H1 (cell line): Measurements from ENCODE around the gene GPR12. TPM values are rescaled to one million over a fixed set of nuclear protein-coding genes. Genes with fewer than 3 reads are reported as not detected.

Experiments
- CTCF ChIA-PET: fragments of 300-600 bp; sonication (Branson Sonifier 250); formaldehyde crosslinking; loops from one replicate; lab custom pipeline; 2021; ENCODE audit not compliant: partially characterized antibody; lab: Charles Lee
- POLR2A ChIA-PET: fragments of 300-600 bp; sonication (Branson Sonifier 250); formaldehyde crosslinking; loops from one replicate; lab custom pipeline; 2021; ENCODE audit warnings: inconsistent platforms; ENCODE audit not compliant: partially characterized antibody; lab: Charles Lee
- DNase-seq, 2 experiments: peaks; one replicate each; pipeline versions ENCODE4 v3.0.0 to v3.0.0-alpha.2; 2010 to 2022; ENCODE audit warnings: low spot score in 2 of 2, low read depth in 1 of 2, mixed read lengths in 1 of 2
- FAIRE-seq: peaks from 2 replicates; lab custom pipeline; 2011; peaks lifted over from hg19 to GRCh38; lab: Jason Lieb, UNC
- H2AFZ ChIP-seq: 2 replicates; pipeline ENCODE4 v1.8.1; 2012; ENCODE audit warnings: low read length, inconsistent platforms
- H2AK5ac ChIP-seq: 2 replicates; pipeline ENCODE4 v1.6.1; 2013; ENCODE audit warnings: low read depth, low read length
- H2BK120ac ChIP-seq: replicated peaks from 2 replicates; pipeline ENCODE3; 2013; ENCODE audit warnings: low read depth, low read length, inconsistent platforms
- H2BK12ac ChIP-seq: 2 replicates; pipeline ENCODE4 v1.6.1; 2013; ENCODE audit warnings: low read depth, low read length
- H2BK15ac ChIP-seq: 2 replicates; pipeline ENCODE4 v1.6.1; 2013; ENCODE audit warnings: low read length
- H2BK20ac ChIP-seq: 2 replicates; pipeline ENCODE4 v1.6.1; 2013; ENCODE audit warnings: low read length
- H2BK5ac ChIP-seq: 2 replicates; pipeline ENCODE4 v1.6.1; 2013; ENCODE audit warnings: low read depth, low read length
- H3K14ac ChIP-seq: 2 replicates; pipeline ENCODE4 v1.6.1; 2013; ENCODE audit warnings: inconsistent platforms; ENCODE audit not compliant: insufficient read length
- H3K18ac ChIP-seq: 2 replicates; pipeline ENCODE4 v1.6.1; 2013; ENCODE audit warnings: low read length; ENCODE audit errors: extremely low read depth
- H3K23ac ChIP-seq: 2 replicates; pipeline ENCODE4 v1.6.1; 2013; ENCODE audit warnings: inconsistent platforms; ENCODE audit not compliant: insufficient read length
- H3K23me2 ChIP-seq: 2 replicates; pipeline ENCODE4 v1.6.1; 2013; ENCODE audit warnings: low read depth, low read length
- H3K27ac ChIP-seq: 2 replicates; pipeline ENCODE4 v1.6.1; 2011; ENCODE audit warnings: low read depth, low read length, inconsistent platforms
- H3K27me3 ChIP-seq, 4 experiments: replicated peaks in 1 of 4; 1 replicate in 1 of 4; 2 replicates in 3 of 4; pipeline versions ENCODE4 v1.6.1 to v1.8.1; 2011 to 2013; ENCODE audit warnings: low read length in 3 of 4, mild to moderate bottlenecking in 3 of 4, inconsistent platforms in 2 of 4, mixed read lengths in 2 of 4, moderate library complexity in 1 of 4; ENCODE audit not compliant: control insufficient read depth in 3 of 4, insufficient read depth in 3 of 4; ENCODE audit errors: extremely low read depth in 1 of 4
- H3K36me3 ChIP-seq, 4 experiments: 2 replicates each; pipeline versions ENCODE4 v1.6.1 to v1.8.1; 2011 to 2013; ENCODE audit warnings: mild to moderate bottlenecking in 4 of 4, low read length in 3 of 4, moderate library complexity in 2 of 4, control low read depth in 1 of 4, inconsistent platforms in 1 of 4; ENCODE audit not compliant: insufficient read depth in 4 of 4, control insufficient read depth in 2 of 4
- H3K4ac ChIP-seq: replicated peaks from 2 replicates; pipeline ENCODE3; 2013; ENCODE audit warnings: low read length, low read depth, mixed read lengths, inconsistent platforms; ENCODE audit not compliant: insufficient read length
- H3K4me1 ChIP-seq, 4 experiments: replicated peaks in 1 of 4; 1 replicate in 1 of 4; 2 replicates in 3 of 4; pipeline versions ENCODE4 v1.6.1 to v1.8.1; 2011 to 2013; ENCODE audit warnings: low read length in 3 of 4, inconsistent platforms in 2 of 4, mixed read lengths in 1 of 4; ENCODE audit not compliant: insufficient read depth in 4 of 4, control insufficient read depth in 3 of 4
- H3K4me2 ChIP-seq, 2 experiments: 2 replicates each; pipeline versions ENCODE4 v1.6.1 to v1.8.1; 2011 to 2013; ENCODE audit warnings: low read depth in 2 of 2, low read length in 2 of 2, control low read depth in 1 of 2, inconsistent platforms in 1 of 2, mild to moderate bottlenecking in 1 of 2; ENCODE audit not compliant: insufficient read depth in 1 of 2
- H3K4me3 ChIP-seq, 4 experiments: fragments of 200-600, 300-600 bp in 1 of 4; sonication (generic), shearing (Covaris generic), sonication (Bioruptor Twin) in 1 of 4; 2 replicates each; pipeline versions ENCODE4 v1.5.1 to v1.8.1; 2011 to 2016; ENCODE audit warnings: low read length in 4 of 4, low read depth in 3 of 4, control low read depth in 2 of 4, inconsistent platforms in 2 of 4, mild to moderate bottlenecking in 2 of 4, mixed read lengths in 1 of 4, moderate library complexity in 1 of 4; ENCODE audit not compliant: insufficient read depth in 2 of 4; ENCODE audit errors: extremely low read depth in 1 of 4
- H3K56ac ChIP-seq: replicated peaks from 2 replicates; pipeline ENCODE3; 2013; ENCODE audit warnings: low read depth, mild to moderate bottlenecking, mixed read lengths, low read length, inconsistent platforms; ENCODE audit not compliant: insufficient read length
- H3K79me1 ChIP-seq: 2 replicates; pipeline ENCODE4 v1.6.1; 2013; ENCODE audit warnings: low read depth, low read length, control low read depth
- H3K79me2 ChIP-seq, 2 experiments: 2 replicates each; pipeline versions ENCODE4 v1.6.1 to v1.8.1; 2012 to 2013; ENCODE audit warnings: low read length in 2 of 2, mild to moderate bottlenecking in 2 of 2, inconsistent platforms in 1 of 2; ENCODE audit not compliant: insufficient read depth in 2 of 2, control insufficient read depth in 1 of 2
- H3K9ac ChIP-seq, 4 experiments: replicated peaks in 1 of 4; 1 replicate in 1 of 4; 2 replicates in 3 of 4; pipeline versions ENCODE4 v1.6.1 to v1.8.1; 2011 to 2013; ENCODE audit warnings: low read depth in 3 of 4, low read length in 3 of 4, control low read depth in 2 of 4, mild to moderate bottlenecking in 2 of 4, moderate library complexity in 2 of 4, inconsistent platforms in 1 of 4; ENCODE audit errors: extremely low read depth in 1 of 4
- H3K9me3 ChIP-seq, 2 experiments: 2 replicates each; pipeline versions ENCODE4 v1.6.1 to v1.8.1; 2012 to 2013; ENCODE audit warnings: mild to moderate bottlenecking in 2 of 2, moderate library complexity in 2 of 2, control low read depth in 1 of 2, inconsistent platforms in 1 of 2, low read depth in 1 of 2, low read length in 1 of 2, mixed read lengths in 1 of 2; ENCODE audit not compliant: insufficient read depth in 2 of 2
- H4K20me1 ChIP-seq, 2 experiments: replicated peaks in 1 of 2; 2 replicates each; pipeline versions ENCODE3 to v1.8.1; 2011 to 2013; ENCODE audit warnings: inconsistent platforms in 2 of 2, low read length in 2 of 2, mild to moderate bottlenecking in 1 of 2; ENCODE audit not compliant: insufficient read depth in 2 of 2, control insufficient read depth in 1 of 2
- H4K5ac ChIP-seq: 2 replicates; pipeline ENCODE4 v1.6.1; 2013; ENCODE audit warnings: low read length, low read depth, mixed read lengths, inconsistent platforms; ENCODE audit not compliant: insufficient read length
- H4K8ac ChIP-seq: 2 replicates; pipeline ENCODE4 v1.8.0; 2013; ENCODE audit warnings: mild to moderate bottlenecking, moderate library complexity, low read length, inconsistent platforms; ENCODE audit not compliant: insufficient read depth; ENCODE audit errors: extremely low read depth
- H4K91ac ChIP-seq: replicated peaks from 2 replicates; pipeline ENCODE3; 2013; ENCODE audit warnings: low read length, mixed read lengths, inconsistent platforms; ENCODE audit not compliant: insufficient read length
- CEBPB ChIP-seq: IDR thresholded peaks from 2 replicates; pipeline ENCODE4 v1.6.1; 2012; ENCODE audit warnings: low read depth, low read length
- CTCF ChIP-seq, 3 experiments: IDR thresholded peaks; 1 replicate in 2 of 3; 2 replicates in 1 of 3; pipeline versions ENCODE4 v1.5.1 to v1.6.1; 2011; ENCODE audit warnings: low read length in 3 of 3, mild to moderate bottlenecking in 3 of 3, inconsistent platforms in 2 of 3, low read depth in 1 of 3, moderate library complexity in 1 of 3; ENCODE audit not compliant: insufficient read depth in 1 of 3; ENCODE audit errors: control extremely low read depth in 1 of 3
- FOSL1 ChIP-seq: IDR thresholded peaks from 2 replicates; pipeline ENCODE4 v1.6.1; 2011; ENCODE audit warnings: mild to moderate bottlenecking, low read depth, low read length, moderate library complexity; ENCODE audit not compliant: insufficient read depth
- GABPA ChIP-seq: IDR thresholded peaks from 2 replicates; pipeline ENCODE4 v1.6.1; 2011; ENCODE audit warnings: mild to moderate bottlenecking, low read length, moderate library complexity, borderline replicate concordance; ENCODE audit not compliant: insufficient read depth
- HDAC6 ChIP-seq: IDR thresholded peaks from one replicate; pipeline ENCODE4 v1.7.1; 2012; ENCODE audit warnings: low read depth, mild to moderate bottlenecking, inconsistent platforms, low read length, moderate library complexity
- POLR2AphosphoS5 ChIP-seq: IDR thresholded peaks from 2 replicates; pipeline ENCODE4 v1.6.1; 2011; ENCODE audit warnings: low read depth, low read length
- POU5F1 ChIP-seq: IDR thresholded peaks from 2 replicates; pipeline ENCODE4 v1.6.1; 2011; ENCODE audit warnings: low read depth, mild to moderate bottlenecking, low read length, moderate library complexity
- RXRA ChIP-seq: IDR thresholded peaks from 2 replicates; pipeline ENCODE4 v1.6.1; 2011; ENCODE audit warnings: low read depth, mild to moderate bottlenecking, low read length, moderate library complexity; ENCODE audit not compliant: insufficient read depth
- SAP30 ChIP-seq: fragments of 300-600 bp; sonication (generic); IDR thresholded peaks from 2 replicates; pipeline ENCODE4 v1.7.1; 2012; ENCODE audit warnings: low read length, moderate library complexity, mild to moderate bottlenecking, inconsistent platforms; ENCODE audit not compliant: insufficient read depth, insufficient replicate concordance
- SRF ChIP-seq: IDR thresholded peaks from 2 replicates; pipeline ENCODE4 v1.6.1; 2011; ENCODE audit warnings: mild to moderate bottlenecking, low read depth, low read length, moderate library complexity
- SUZ12 ChIP-seq: fragments of 200-600 bp; sonication (generic); IDR thresholded peaks from 2 replicates; pipeline ENCODE4 v1.6.1; 2012; ENCODE audit warnings: mild to moderate bottlenecking, inconsistent platforms, low read length, moderate library complexity, mixed read lengths
- TBP ChIP-seq: IDR thresholded peaks from 2 replicates; pipeline ENCODE4 v1.6.1; 2011; ENCODE audit warnings: low read depth, low read length, improper control_type of control experiment
- TEAD4 ChIP-seq: IDR thresholded peaks from 2 replicates; pipeline ENCODE4 v1.6.1; 2012; ENCODE audit warnings: low read depth, low read length, inconsistent platforms, mixed read lengths
- whole genome bisulfite sequencing, 2 experiments: shearing (Covaris generic) in 1 of 2; methylation state at CpG; one replicate each; pipeline versions ENCODE4 v1.1.6 to v1.1.7; 2013 to 2015; ENCODE audit warnings: low lambda C conversion rate in 2 of 2, mixed read lengths in 2 of 2, inconsistent platforms in 1 of 2, low coverage in 1 of 2, missing lambda C conversion rate in 1 of 2; ENCODE audit not compliant: insufficient replicate concordance in 2 of 2, insufficient coverage in 1 of 2, insufficient read length in 1 of 2; ENCODE audit errors: extremely low coverage in 1 of 2, missing lambda C conversion rate in 1 of 2; 5-methylcytosine and 5-hydroxymethylcytosine counted together
- polyA plus RNA-seq, 7 experiments: library from polyadenylated mRNA; depleted of rRNA in 3 of 7; stranded (reverse) in 5 of 7; unstranded in 2 of 7; fragments of >200 nt in 5 of 7; fragments of 200-250 nt in 2 of 7; gene quantifications; 1 replicate in 5 of 7; 2 replicates in 1 of 7; 4 replicates in 1 of 7; pipeline versions ENCODE4 v1.2.1 to v1.2.3, GENCODE V29; 2011 to 2013; ENCODE audit warnings: missing spikeins in 2 of 7, mixed read lengths in 2 of 7
- total RNA-seq: library from RNA; stranded (reverse); fragmentation: NEBNext Ultra II Directional; extraction: Animal tissue kit (Norgen Biotek cat#: 25700); gene quantifications from 2 replicates; pipeline ENCODE4 v1.2.1, GENCODE V29; 2021

The GPR12 gene
- total and polyA plus RNA-seq, 2 of the 8 experiments (the other 6 are each of a cell fraction or from before 2014, with no cell fraction given), result 0.15 to 0.27 TPM

GRCh38 chr13:26756961-26757360 lies 3.6 kb downstream of the GPR12 start:
- ChIA-PET CTCF (no interaction called here), POLR2A (no interaction called here)
- H3K14ac ChIP-seq, result no peak overlapping the region
- no peak overlapping the region for H3K27ac ChIP-seq
- H2BK12ac ChIP-seq, result no peak overlapping the region
- no peaks in the 10 kb centered on the region for H3K79me1 ChIP-seq
- H3K79me2 ChIP-seq, result no peaks in the 10 kb centered on the region
- FAIRE-seq (no peak), DNase-seq (no peak)
- peaks cover 0 to 4% (median under 1%) of the 10 kb centered on the region in 4 experiments; a peak in 3 of 7 replicates for H3K4me1 ChIP-seq
- H3K4me3 ChIP-seq, result no peak overlapping the region
- H3K23ac ChIP-seq, result no peak overlapping the region
- no peak overlapping the region for H3K9ac ChIP-seq
- H3K27me3 ChIP-seq, result peaks cover 20 to 34% (median 33%) of the 10 kb centered on the region in 4 experiments
- no peak overlapping the region for H2BK20ac ChIP-seq
- no peak overlapping the region for H2BK5ac ChIP-seq
- H2BK15ac ChIP-seq, result no peak overlapping the region
- H3K4me2 ChIP-seq, result no peak overlapping the region
- WGBS, 2 experiments, result 61% methylated on average over 3 of the region's 3 CpGs; no CpG with 5 or more reads in 1 of the 2 experiments
- no peak overlapping the region for H3K56ac ChIP-seq
- H3K9me3 ChIP-seq, result no peaks in the 10 kb centered on the region
- no peak overlapping the region for H3K18ac ChIP-seq
- H4K5ac ChIP-seq, result no peak overlapping the region
- H4K8ac ChIP-seq, result no peak overlapping the region
- no peak overlapping the region for H2BK120ac ChIP-seq
- no peak overlapping the region for H2AK5ac ChIP-seq
- no peak overlapping the region for H3K4ac ChIP-seq
- H3K36me3 ChIP-seq, result no peaks in the 10 kb centered on the region
- H2AFZ ChIP-seq, result no peak overlapping the region
- no peaks in the 10 kb centered on the region for H4K20me1 ChIP-seq
- peaks cover 10% of the 10 kb centered on the region for H3K23me2 ChIP-seq
- no peak overlapping the region for H4K91ac ChIP-seq
- no peak for TF ChIP-seq GABPA
- TF ChIP-seq RXRA, result no peak
- no peak for TF ChIP-seq CTCF (IDR thresholded peaks at IDR 0.05; ENCODE audit: control extremely low read depth in 1 of 3, insufficient read depth in 1 of 3, low read depth in 1 of 3, low read length in 3 of 3)
- no peak for TF ChIP-seq CEBPB
- no peak for TF ChIP-seq SUZ12
- no peak for TF ChIP-seq SAP30
- no peak for TF ChIP-seq POU5F1
- TF ChIP-seq POLR2AphosphoS5, result no peak
- no peak for TF ChIP-seq SRF
- no peak for TF ChIP-seq TEAD4
- TF ChIP-seq HDAC6, result no peak
- no peak for TF ChIP-seq FOSL1
- TF ChIP-seq TBP, result no peak
